Measurements from ENCODE around the gene SIRT3.

GRCh38 chr11:267491-267994 is 31.4 kb upstream of the SIRT3 start:
- TF ChIP-seq, protein P1, sequence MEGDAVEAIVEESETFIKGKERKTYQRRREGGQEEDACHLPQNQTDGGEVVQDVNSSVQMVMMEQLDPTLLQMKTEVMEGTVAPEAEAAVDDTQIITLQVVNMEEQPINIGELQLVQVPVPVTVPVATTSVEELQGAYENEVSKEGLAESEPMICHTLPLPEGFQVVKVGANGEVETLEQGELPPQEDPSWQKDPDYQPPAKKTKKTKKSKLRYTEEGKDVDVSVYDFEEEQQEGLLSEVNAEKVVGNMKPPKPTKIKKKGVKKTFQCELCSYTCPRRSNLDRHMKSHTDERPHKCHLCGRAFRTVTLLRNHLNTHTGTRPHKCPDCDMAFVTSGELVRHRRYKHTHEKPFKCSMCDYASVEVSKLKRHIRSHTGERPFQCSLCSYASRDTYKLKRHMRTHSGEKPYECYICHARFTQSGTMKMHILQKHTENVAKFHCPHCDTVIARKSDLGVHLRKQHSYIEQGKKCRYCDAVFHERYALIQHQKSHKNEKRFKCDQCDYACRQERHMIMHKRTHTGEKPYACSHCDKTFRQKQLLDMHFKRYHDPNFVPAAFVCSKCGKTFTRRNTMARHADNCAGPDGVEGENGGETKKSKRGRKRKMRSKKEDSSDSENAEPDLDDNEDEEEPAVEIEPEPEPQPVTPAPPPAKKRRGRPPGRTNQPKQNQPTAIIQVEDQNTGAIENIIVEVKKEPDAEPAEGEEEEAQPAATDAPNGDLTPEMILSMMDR (IDR thresholded peaks at IDR 0.05): no peak
- TF ChIP-seq POLR2A (IDR thresholded peaks at IDR 0.05): peak in 1 of 3 donors; percentile 48

All from body of pancreas (tissue), 4 donors.